ENCODE results near the gene SRRD.

SRRD gene

DNA sequence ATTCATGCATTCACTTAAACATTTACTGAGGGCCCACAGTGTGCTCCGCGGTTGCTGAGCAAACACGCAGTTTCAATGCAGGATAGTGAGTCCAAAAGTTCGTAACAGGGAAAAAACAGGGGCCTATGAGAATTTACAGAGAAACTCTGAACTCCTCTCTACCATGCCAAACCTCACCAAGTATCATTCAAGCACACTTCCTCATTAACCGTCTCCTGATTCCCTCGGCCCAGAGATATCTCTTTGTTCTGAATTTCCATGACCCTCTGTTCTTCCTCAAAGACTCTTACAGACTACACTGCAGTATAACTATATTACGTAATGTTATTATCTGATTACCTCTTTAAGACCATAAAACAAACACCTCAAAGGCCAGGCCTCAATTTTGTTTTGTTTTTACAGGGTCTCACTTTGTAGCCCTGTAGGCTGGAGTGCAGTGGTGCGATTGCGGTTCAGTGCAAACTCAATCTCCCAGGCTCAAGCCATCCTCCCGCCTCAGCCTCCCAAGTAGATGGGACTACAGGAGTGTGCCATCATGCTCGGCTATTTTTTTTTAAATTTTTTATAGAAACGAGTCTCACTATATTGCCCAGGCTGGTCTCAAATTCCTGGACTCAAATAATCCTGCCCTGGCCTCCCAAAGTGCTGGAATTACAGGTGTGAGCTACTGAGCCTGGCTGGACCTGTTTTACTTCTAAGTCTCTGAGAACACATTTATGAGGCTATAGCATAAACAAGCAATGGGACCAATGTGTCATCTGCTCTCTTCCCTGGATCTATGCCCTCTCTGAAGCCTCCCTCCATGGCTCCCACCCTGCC is 3.7 kb upstream of the SRRD start:
- peak overlapping the region in 19 of 21 experiments; percentile 17 to 99 (median 72) for H3K27ac ChIP-seq
- H3K4me3 ChIP-seq, result peak overlapping the region in 5 of 7 experiments; percentile 2 to 24 (median 6)

GRCh38 chr22:26480611-26480932 is 3.1 kb upstream of the SRRD start:
- Histone ChIP-seq H3K27ac (peak overlapping the region in 17 of 21 experiments; percentile 14 to 99 (median 72)), H3K4me3 (peak overlapping the region in 1 of 7 experiments; percentile 24)

DNA sequence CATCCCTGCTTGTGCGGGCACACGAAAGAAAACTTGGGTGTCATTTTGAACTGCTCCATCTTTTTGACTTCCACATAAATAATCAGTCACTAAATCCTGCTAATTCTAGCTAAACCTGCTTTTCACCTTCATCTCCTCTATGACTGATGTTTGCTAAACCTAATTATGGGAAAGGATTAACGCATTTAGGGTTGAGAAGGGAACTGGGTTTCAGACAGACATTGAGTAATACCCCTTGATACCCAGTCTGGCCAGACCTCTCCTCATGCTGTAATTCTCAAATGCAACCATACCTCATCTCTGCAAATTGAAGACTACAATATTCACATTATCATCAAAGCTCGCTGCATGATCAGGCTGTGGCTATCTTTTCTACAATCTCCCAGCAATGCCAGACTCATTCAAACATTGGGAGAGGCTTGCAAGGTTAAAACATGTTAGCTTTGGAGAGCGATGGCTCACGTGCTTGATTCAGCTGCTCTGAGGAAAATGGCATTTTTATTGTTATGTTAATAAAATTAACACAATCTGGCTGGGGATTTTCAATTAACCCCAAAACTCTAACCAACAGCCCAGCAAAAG is 2.5 kb upstream of the SRRD start:
- Histone ChIP-seq H3K27ac (peak overlapping the region in 17 of 21 experiments; percentile 29 to 99 (median 76)), H3K4me3 (no peak overlapping the region)

DNA sequence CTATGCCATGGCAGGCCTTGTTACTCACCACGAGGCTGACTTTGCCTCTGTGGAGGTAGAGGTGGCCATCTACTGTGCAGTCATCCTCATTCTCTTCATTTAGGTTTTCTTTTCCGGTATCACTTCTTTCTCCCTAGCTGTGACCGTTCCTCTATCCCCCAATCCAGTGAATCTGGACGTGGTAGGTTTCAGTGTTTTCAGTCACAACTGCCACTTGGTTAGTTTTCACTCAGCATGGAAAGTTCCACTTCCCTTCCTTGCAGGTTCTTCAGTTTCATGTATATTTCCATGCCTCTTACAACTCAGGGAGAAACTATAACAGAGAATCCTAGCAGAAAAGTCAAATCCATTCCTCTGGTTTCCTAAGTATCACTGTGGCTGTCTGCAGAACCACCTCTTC is 2.0 kb upstream of the SRRD start:
- Histone ChIP-seq H3K27ac (peak overlapping the region in 17 of 21 experiments; percentile 29 to 99 (median 72)), H3K4me3 (no peak overlapping the region)

GRCh38 chr22:26482161-26482560 is 1.5 kb upstream of the SRRD start:
- H3K4me3 ChIP-seq, result no peak overlapping the region
- H3K27ac ChIP-seq, result peak overlapping the region in 16 of 21 experiments; percentile 30 to 99 (median 94)

GRCh38 chr22:26483043-26483438 is 636 bp upstream of the SRRD start:
- Histone ChIP-seq H3K27ac (peak overlapping the region; percentile 43 to 99 (median 97)), H3K4me3 (peak overlapping the region; percentile 72 to 94 (median 87))

DNA sequence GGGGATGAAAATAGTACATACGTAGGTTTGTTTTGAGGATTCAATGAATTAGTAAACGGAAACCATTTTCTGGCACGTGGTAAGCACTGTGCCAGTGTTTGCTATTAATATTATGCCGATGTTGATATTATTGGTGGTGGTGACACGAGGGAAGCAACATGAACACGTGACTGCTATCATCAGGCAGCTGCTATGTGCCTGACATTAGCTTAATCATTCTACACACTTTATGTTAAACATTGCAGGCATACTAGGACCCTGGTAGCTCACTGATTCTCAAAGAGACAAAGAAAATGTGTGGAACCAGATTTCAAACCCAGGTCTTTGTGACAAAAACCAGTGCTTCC is 656 bp downstream of the SRRD start:
- Histone ChIP-seq H3K4me3 (peak overlapping the region; percentile 72 to 94 (median 87)), H3K27ac (peak overlapping the region in 19 of 21 experiments; percentile 91 to 99 (median 97))

GRCh38 chr22:26485013-26485412 is 1.3 kb downstream of the SRRD start:
- Histone ChIP-seq H3K4me3 (peak overlapping the region in 1 of 7 experiments; percentile 72), H3K27ac (peak overlapping the region in 9 of 21 experiments; percentile 24 to 99 (median 98))

DNA sequence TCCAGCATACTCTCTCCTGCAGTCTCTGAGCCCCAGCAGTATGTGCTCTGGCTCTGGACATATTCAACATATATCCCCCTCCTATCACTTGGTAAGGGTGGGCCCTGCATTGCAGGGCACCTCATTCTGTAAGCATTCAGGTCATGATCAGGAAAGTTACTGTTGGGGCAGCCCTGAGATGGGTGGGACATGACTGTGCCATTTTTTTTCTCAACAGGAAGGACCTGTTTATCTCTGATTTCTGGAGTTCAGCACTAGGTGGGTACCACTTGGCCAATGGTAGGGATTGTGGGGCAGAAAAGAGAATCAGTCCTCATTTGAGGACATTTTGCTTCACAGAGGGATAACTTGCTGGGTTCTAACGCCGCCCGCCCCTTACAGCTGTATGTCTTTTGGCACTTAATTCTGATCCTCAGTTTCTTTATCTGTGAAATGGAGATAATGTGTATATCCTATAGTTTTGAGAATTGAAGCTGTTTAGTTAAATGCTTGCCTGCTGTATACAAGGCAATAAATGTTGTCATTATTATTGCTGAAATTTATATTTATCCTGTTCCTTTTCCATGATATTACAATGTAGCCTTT is 2.2 kb downstream of the SRRD start:
- Histone ChIP-seq H3K27ac (peak overlapping the region in 1 of 21 experiments; percentile 47), H3K4me3 (no peak overlapping the region)

- Histone ChIP-seq H3K27ac (no peak overlapping the region), H3K4me3 (no peak overlapping the region)
These were observed 2.7 kb downstream of the SRRD start for GRCh38 chr22:26486394-26486793.

DNA sequence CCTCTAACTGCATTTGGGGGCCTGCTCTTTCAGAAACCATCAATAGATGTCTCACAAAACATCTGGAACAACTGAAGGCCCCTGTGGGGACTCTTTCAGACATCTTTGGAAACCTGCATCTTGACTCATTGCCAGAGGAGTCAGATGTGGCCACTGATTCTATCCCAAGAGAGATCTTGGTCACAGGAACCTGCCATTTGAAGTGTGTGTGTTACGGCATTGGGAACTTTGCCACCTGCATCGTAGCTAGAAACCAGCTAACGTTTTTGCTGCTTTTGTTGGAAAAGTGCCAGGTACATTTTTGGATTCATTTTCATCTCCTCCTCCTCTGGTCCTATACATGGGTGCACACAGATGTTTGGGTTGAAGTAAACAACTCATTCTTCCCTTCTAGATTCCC is 4.3 kb downstream of the SRRD start:
- H3K27ac ChIP-seq, result no peak overlapping the region
- no peak overlapping the region for H3K4me3 ChIP-seq

- H3K4me3 ChIP-seq, result no peak overlapping the region
- peak overlapping the region in 1 of 21 experiments; percentile 42 for H3K27ac ChIP-seq
These were observed 5.9 kb downstream of the SRRD start for GRCh38 chr22:26489447-26490036.

DNA sequence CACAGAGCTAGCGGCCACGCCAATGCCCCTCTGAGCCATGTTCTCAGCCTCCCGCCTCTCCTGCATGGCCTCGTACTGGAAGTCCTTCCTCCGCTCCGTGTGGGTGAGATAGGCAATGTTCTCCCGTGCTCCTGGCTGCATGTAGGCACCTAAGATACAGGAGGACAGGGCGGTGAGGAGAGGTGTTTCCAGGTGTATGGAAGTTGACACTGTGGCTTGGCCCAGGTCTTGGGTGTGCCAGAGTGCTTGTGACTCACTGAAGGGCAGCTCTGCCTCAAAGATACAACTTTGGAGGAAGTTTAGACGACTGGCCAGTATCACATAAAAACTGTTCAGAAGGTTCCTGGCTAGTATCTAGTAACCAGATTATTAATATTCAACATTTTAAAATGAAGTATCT is 8.5 kb downstream of the SRRD start:
- H3K4me3 ChIP-seq, result no peak overlapping the region
- peak overlapping the region in 3 of 21 experiments; percentile 35 to 83 (median 67) for H3K27ac ChIP-seq

DNA sequence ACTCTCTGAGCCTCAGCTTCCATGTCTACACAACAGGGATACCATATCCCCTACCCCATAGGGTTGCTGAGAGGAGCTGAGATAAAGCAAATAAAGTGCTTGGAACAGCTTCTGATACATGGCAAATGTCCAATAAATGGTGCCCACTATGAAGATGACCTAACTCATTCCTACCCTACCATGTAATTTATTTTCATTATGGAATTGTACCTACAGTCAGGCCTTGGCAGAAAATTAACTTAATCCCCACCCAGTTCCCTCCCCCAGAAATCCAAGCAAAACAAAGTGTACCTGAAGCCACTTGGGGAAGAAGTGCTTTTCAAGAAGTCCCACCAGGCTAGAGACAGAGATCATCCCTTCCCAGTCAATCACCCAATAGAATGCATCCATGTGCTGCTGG is 10.8 kb downstream of the SRRD start:
- H3K27ac ChIP-seq, result peak overlapping the region in 4 of 21 experiments; percentile 15 to 35 (median 28)
- H3K4me3 ChIP-seq, result no peak overlapping the region

- Histone ChIP-seq H3K4me3 (no peak overlapping the region), H3K27ac (no peak overlapping the region)
These were observed 12.8 kb downstream of the SRRD start for GRCh38 chr22:26496456-26496855.

- no peak overlapping the region for H3K4me3 ChIP-seq
- H3K27ac ChIP-seq, result no peak overlapping the region
These were observed 15.6 kb downstream of the SRRD start for GRCh38 chr22:26499188-26499703.

DNA sequence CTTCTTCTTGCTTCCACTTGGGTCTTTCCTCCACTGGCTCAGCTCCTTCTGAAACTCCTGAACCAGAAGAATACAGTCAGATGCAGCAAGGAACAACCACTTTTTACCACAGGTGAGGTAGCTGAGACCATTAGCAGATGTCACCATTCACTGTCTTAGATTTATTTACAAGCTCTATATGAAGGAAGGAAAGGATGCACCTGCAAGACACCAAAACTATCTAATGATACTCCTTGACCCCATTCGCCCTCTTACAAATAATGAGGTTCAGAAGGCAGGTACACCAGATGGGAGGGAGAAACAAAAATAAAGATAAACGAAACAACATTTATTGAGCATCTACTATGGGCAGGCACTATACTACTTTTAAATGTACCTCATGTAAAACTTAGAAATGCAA is 18.3 kb downstream of the SRRD start:
- Histone ChIP-seq H3K4me3 (no peak overlapping the region), H3K27ac (no peak overlapping the region)

DNA sequence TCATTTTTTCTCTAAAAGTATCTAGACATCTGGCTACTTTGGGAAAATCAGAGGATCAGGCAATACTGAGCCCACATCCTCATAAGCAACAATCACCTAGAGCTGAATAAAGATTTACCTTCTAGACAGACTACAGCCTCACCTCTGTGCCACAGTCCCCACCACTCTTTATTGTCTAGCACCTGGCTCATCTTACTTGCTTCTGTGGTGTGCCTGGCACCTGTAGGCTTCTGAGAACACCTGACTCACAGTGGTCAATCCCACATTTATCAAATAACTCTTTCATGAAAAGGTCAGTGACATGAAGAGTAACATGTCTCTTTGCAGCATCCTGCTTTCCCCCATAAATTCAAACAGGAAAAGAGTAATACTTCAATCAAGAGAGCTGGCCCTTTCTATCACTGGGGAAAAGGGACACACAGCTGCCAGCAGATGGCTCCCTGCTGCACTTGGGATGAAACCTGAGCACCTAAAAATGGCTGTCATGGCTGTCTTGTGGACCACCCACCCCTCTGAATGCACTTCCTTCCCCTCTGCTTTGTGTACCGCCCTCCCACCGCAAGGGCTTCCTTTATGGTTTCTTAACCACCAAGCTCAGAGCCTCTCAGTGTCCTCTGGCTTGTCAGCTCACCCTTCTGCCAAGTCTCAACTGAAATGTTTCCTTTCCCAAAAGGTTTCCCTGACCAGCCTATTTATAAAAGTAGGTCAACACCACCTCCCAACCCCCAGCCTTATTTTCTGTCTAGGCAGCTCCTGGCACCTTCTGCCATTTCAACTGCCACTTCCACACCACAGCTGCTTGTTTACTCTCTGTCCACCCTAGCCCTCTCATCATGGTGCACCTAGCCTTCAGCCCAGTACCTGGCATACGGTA is 19.2 kb downstream of the SRRD start:
- Histone ChIP-seq H3K4me3 (no peak overlapping the region), H3K27ac (peak overlapping the region in 6 of 21 experiments; percentile 9 to 54 (median 30))

DNA sequence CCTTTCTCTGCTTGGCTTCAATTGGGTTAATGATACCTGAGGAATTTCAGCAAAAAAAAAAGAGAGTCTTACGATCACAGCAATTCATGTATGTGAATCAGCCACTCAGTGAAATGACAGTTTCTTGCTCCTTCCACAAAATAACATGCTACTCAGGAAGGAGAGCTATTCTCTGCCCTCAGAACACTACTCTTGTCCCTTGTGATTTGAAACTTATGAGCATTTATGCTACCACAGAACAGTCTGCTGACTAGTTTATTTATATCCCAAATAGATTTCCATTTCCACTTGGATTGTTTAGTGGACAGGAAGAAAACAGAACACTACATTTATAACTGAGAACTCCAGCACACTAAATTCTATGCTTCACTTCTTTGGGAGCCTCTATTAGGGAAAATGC is 20.1 kb downstream of the SRRD start:
- H3K4me3 ChIP-seq, result no peak overlapping the region
- H3K27ac ChIP-seq, result peak overlapping the region in 4 of 21 experiments; percentile 28 to 54 (median 38)

Measured in skin epidermis (tissue), 12 donors.